ENCODE data around the gene AUTS2.

DNA sequence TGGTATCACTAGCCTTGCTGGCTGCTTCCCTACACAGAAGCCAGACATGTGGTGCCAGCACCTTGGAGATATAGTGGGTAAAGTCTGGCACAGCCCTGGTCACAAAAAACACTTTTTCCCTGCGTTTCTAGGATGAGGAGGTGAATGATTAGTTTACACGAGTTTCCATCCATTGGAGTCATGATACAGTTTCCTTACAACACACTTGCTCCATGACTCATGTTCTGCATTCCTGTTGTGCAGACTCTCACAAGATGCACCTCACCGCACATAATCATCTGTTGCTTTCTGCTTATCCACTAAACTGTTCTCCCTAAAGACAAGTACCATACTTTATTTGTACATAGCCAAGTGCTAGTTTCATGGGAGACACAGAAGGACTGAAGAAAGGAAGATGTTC, 786.6 kb downstream of the AUTS2 start:
- TF ChIP-seq CTCF (conservative IDR thresholded peaks at IDR 0.05; ENCODE audit: low read depth in 2 of 2) (no peak), STAT1 (IDR thresholded peaks at IDR 0.05; ENCODE audit: unreplicated experiment) (no peak), JUNB (IDR thresholded peaks at IDR 0.05; ENCODE audit: unreplicated experiment) (no peak), EZH2phosphoT487 (IDR thresholded peaks at IDR 0.05; ENCODE audit: unreplicated experiment) (no peak), REST (IDR thresholded peaks at IDR 0.05; ENCODE audit: unreplicated experiment) (no peak)

All from GM23338 (cell line).